HG03442 (cell line): ENCODE data around the gene CDKAL1.
A peak's percentile ranks its signal among the peaks of the same experiment; 100 is the strongest.
"Not testable (repeated sequence)": the region's sequence is repeated elsewhere in the genome, so short reads cannot be mapped to it uniquely, and the experiment has no call there.

ENCODE experiments used
- ATAC-seq: cut with Tn5 transposase; IDR thresholded peaks from one replicate; pipeline ENCODE4 v1.9.1; 2021; ENCODE audit warnings: mild to moderate bottlenecking, moderate library complexity; ENCODE audit not compliant: unreplicated experiment

The CDKAL1 gene

DNA sequence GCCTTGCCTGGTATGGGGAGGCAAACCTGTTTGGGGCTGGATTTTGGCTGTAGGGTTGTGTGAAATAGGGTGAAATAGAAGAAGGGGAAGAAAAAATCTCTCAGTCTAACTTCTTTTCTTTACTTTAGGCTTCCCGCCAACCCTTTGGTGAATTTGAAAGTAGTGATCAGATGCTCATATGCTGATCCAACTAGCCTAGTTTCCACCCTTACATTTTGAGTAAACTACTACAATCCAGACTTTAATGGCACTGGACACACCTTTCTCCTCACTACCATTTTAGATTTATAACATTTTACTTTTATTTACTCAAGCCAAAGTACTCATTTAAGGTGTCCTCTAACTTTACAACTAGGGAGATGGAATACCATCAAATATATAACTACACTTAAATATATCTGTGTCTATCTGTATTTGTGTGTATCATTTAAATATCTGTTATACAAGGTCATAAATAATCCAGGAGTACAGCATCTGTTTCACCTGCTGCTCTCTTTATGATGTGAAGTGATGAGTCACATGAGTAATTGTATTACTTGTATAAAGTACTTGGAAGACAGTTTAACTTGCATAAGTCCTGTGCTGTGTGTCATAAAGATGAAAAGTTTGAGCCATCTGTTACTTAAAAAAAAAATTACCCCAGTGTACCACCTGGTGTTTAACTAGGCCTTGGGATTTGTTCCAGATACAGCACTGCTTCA lies 172.1 kb downstream of the CDKAL1 start:
- no peak for ATAC-seq

DNA sequence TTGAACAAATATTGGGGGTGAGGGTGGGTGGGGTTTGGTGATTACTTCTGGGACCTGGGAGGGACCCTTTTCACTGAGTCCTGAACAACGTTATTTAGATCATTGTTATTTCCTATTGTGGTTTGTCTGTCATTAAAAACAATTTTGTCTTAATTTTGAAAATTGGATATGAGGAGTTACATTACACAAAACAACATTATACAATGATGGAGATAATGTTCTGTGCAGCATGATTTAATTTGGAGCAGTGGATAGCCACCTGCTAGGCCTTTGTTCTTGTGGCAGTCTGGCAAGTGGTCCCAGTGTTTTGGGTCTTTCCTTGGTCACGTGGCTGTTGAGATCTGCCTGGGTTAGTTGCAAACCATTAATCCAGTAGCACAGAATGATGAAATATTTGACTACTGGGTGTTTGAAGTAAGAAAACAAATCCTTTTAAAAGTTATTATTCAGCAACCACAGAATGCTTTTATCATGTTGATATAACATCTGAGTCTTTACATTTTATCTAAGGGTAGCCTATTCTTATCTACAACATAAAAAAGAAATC lies 172.8 kb downstream of the CDKAL1 start:
- no peak for ATAC-seq

DNA sequence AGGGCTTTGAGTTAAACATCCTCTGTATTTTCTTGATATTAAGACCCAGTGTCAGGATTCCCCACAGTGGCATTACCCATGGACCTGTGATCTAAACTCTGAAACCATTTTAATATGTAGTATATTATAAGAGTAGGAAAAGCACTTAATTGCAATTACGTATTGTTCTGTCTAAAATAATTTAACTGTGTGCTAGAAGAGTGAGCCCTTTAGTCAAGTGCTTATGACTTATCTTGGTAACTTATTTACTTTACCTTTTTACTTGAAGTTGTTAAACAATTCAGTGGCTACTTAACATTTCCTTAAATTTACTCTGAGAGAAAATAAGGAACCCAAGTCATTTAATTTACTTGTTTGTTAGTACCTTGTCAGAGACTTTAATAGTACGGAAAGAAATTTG lies 173.6 kb downstream of the CDKAL1 start:
- ATAC-seq, result no peak

DNA sequence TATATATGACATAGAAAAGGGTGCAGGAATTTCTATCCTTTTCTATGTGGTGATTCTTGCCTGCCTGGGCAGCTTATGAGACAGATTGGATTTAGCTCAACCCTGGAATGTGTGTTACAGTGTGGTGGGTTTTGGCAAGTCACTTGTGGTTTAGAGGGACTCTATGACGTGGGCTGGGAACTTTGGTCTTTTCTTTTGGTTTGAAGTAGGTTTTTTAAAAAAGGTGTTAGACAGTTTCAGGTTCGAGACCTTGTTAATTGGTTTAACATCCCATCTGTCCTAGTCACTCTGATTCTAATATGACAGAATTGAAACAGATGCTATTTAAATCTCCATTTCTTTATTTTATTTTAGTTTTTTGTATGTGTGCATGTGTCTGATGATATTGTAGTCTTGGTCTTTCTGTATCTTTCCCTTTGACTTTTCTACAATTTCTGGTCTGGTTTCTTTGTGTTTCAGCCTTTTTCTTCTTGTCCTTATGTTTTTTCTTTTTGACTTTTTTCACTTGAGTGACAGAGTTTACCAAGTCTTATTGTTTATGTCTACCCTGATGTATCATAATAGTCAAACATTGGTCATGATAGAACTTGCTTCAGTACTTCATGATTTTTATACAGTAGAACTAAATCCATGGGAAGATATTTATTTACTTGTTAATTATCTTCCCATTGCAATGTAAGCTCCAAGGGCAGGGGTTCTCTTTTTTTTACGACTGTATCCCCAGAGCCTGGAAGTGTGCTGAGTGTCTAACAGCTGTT lies 174.3 kb downstream of the CDKAL1 start:
- peak; percentile 76 for ATAC-seq

DNA sequence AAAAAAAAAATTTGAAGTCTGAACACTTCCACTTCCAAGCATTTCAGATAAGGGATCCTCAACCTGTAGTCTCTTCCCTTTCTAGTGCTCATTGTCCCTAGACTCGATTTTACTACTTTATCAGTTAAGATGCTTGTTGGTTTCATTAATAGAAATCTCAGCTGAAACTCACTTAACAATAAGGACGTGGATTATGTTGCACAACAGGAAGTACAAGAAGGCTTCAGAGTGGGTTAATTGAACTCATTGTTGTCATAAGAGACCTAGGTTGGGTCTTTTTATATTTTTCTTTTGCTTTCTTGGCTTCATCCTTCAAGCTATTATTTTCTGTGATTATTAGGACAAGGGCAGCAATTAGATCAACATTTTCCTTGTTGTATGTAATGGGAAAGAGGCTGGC lies 175.2 kb downstream of the CDKAL1 start:
- ATAC-seq, result no peak

DNA sequence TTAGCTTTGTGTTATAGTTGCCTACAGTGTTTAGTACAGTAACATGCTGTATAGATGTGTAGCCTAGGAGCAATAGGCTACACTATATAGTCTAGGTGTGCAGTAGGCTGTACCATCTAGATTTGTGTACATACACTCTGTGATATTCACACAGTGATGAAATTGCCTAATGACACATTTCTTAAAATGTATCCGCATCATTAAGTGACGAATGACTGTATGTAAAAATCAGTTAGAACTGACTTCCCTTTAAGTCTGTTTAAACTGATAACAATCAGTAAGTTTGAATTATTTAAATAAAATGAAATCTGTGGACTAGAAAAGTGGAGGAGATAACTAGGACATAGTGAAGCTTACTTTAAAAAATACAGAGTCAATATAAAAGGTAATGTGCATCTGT lies 176.1 kb downstream of the CDKAL1 start:
- ATAC-seq, result no peak

DNA sequence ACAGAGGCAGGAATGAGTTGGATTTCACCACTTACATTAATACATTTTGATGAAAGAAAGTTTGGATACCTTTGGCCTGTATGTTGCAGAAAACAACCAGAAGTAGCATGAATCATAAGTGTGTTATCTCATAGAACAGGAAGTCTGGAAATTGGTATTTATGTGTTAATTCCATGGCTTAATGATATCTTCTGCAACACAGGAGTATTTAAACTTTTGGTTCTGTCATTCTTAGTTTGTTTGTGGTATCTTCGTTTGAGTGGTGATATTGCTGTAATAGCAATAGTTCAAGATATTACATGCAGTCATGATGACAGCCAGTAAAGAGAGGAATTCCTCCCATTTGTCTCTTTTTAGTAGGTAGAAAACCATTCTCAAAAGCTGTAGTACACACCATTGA lies 177.3 kb downstream of the CDKAL1 start:
- no peak for ATAC-seq

DNA sequence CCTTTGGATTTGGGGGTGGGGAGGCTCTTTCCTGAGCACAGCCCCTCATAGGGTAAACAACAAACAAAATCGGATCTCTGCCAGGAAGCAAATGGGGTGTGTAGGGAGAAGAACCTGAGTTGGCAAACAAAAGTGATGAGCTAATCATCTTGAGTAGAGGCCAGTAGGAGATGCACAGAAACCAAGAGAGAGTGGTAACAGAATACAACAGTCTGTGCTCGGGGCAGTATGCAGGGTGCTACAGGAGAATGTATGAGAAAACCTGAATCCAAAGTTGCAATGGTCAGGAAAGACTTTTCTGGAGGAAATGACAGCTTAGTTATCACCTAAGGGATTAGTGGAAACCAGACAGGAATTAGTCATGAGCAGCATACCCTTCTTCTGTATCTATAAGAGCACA lies 177.8 kb downstream of the CDKAL1 start:
- no peak for ATAC-seq

DNA sequence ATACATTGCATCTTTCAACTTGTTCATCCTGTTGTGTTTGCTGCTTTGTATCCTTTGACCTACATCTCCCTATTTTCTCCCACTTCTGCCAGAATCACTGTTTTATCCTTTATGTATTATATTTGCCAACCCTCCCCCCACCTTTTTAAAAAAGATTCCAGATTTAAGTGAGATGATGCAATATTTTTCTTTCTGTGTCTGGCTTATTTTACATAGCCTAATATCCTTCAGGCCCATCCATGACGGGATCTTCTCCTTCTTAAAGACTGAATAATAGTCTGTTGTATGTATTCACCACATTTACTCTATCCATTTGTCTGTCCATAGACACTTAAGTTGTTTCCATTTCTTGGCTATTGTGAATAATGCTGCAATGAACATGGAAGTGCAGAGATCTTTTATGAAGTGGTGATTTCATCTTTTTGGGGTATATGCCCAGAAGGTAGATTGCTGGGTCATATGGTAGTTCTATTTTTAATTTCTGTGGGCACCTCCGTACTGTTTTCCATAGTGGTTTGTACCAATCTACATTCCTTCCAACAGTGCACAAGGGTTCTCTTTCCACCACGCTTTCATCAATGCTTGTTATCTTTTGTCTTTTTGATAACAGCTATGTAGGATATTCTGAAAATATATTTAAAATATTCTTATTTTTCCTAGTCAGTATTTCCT lies 181.0 kb downstream of the CDKAL1 start:
- ATAC-seq, result no peak

DNA sequence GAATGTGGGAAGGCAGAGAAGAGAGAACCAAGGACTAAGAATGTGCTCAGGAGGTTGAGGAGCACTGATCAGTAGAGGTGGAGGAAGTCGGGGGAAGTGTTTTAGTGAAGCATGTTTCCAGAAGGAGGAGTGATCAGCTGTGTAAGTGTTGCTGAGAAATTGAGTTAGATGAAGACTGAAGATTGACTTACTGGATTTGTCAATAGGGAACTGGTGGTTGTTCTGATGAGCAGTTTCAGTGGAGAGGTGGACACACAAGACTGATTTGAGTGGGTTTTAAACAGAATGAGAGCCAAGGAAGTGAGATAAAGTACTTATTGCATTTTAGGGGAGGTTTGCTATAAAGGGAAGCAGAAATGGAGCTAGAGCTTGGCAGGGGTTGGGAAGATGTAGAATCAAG lies 182.6 kb downstream of the CDKAL1 start:
- ATAC-seq, result peak; percentile 80

DNA sequence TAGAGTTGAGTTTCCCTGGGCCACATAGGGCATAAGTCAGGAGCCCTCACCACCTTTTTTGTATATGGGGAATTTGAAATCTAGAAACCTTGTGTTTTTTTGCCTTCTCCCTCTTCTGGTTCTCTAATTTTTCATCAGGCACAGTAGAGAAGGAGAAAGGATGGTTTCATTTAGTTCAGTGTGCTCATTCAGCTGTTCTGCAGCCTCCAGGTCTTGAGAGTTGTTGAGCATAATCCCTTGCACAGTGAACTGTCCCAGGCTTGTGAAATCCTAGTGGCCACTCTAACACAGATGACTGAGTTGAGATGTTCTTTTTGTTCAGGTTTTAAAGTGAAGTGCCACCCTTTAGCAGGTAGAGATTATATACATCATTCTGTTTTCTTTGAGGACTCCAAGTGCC lies 183.5 kb downstream of the CDKAL1 start:
- no peak for ATAC-seq

DNA sequence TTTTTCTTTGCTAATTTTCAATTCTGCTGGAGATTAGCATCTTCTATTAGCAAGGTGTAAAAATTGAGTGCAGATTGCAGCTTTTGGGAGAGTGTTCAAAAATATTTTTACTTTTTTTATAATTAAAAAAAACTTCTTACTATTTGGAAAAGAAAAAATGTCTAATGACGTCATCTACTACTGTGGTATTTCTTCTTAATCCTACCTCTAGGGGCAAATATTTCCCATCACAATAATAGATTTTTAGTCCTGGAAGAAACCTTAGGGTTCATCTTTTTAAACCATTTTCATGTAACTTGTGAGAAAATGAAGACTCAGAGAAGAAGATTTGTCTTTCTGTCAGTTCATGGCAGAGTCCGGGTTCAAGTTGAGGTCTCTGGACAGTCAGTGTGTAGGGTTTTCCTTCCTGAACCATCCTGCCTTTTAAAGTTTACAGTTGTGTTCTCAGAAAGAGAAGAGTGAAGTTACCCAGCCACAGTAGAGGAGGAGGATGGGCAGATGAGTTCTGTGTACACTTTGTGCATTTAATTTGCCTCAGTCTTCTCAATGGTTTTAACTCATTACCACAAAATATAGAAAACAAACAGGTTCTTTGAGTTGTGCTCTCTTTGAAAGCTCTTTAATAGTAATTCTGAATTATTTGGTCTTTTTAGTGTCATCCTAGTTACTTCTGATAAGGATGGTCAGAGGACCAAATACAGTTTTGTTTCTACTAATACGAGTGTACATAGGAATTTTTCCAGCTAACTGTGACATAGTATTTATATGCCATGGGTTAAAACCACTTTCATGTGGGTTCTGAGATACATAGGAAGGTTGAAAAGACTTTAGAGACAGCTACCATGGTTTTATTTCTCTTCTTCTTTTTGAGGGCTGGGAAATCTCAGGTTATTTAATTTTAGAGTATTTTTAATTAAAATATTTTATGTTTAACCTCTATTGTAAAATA lies 184.7 kb downstream of the CDKAL1 start:
- no peak for ATAC-seq

DNA sequence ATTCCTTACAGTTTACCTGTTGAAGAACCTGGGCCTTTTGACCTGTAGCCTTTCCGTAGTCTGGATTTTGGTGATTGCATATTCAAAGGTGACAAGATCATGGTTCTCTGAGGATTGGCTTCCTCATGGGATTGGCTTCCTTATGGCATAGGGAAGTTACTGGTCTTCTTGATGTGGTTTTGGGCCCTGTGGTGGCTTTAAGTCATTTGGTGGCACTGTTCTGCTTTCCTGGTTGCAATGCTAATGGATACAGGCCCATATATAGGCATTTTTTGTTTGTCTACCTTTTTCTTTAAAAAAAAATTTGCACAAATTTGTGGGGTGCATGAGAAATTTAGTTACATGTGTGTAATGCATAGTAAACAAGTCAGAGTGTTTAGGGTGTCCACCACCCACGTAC lies 185.7 kb downstream of the CDKAL1 start:
- ATAC-seq, result no peak

DNA sequence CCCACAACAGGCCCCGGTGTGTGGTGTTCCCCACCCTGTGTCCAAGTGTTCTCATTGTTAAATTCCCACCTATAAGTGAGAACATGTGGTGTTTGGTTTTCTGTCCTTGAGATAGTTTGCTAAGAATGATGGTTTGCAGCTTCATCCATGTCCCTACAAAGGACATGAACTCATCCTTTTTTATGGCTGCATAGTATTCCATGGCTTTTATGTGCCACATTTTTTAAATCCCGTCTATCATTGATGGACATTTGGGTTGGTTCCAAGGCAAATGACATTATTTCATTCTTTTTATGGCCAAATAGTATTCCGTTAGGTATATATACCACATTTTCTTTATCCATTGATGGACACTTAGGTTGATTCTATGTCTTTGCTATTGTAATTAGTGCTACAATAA lies 186.9 kb downstream of the CDKAL1 start:
- ATAC-seq, result not testable (repeated sequence)

DNA sequence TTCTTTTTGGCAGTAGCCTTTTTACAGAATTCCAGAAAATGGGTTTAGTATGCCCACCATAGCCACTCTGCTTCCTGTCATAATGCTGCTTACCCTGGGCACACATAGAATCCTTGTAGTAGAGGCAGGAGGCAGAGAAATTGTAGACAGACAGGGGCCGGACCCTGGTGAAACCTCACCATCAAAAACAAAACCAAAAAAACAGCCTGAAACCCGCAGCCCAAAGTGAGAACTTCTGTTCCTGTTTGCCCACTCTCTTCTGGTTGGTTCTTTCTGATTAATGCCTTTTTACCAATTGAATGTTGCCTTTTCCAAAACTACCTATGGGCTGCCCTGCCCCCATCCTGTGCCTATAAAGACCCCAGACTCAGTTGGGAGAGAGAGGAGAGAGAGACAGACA lies 188.2 kb downstream of the CDKAL1 start:
- no peak for ATAC-seq

DNA sequence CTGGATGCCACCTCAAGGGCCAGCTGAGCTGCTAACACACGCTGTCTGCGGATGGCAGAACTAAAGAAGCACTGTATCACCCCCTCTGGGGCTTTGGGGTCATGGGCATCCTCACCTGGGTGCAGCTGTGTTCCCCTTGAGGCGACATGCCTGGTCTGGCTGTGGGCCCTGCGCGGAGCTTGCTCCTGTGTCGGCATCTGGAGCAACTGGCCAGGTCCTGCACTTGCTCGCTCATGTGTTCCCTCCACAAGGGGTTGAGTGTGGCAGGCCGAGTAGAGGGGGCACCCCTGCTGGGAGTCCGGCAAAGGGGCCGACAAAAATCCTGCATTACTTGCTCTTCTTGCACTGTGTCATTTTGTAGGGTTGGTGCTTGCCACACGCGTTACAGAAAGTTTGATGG lies 189.0 kb downstream of the CDKAL1 start:
- no peak for ATAC-seq

DNA sequence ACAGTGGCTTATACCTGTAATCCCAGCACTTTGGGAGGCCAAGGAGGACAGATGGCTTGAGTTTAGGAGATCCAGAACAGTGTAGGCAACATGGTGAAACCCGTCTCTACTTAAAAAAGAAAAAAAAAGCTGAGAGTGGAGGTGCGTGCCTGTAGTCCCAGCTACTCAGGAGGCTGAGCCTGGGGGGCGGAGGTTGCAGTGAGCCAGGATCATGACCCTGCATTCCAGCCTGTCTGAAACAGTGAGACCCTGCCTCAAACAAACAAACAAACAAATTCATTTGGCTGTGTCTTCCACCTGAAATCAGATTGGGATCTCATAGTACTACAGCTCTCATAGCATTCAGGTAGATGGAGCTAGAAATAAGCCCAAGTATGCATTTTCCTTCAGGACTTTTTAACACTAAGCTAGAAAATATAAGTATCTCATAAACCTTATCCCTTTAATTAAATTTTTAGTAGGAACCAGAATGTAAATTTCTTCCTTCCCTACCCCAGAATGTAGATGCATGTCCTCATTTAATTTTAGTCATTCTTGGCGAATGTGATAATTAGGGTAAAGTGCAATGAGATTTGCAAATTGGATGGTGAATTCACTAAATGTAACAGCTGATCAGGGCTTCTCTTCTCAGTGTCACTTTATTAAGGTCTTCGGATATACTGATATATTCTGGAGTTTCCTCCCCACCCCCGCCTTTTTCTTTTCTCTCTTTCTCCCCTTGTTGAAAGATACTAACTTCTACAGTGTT lies 190.4 kb downstream of the CDKAL1 start:
- no peak for ATAC-seq

DNA sequence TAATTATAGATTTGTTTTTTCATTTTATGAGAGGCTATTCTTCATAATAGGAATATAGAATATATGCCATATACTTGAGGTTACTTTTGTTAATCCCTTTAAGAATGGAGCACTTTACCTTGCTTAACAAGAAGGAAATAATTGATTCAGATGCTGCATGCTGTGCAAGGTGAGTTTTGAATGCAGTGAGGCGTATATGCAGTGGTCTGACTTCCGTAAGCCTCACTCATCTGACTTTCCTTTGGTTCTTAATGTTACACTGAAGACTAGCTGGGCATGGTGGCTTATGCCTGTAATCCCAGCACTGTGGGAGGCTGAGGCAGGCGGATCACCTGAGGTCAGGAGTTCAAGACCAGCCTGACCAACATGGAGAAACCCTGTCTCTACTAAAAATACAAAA lies 191.0 kb downstream of the CDKAL1 start:
- ATAC-seq, result not testable (repeated sequence)

DNA sequence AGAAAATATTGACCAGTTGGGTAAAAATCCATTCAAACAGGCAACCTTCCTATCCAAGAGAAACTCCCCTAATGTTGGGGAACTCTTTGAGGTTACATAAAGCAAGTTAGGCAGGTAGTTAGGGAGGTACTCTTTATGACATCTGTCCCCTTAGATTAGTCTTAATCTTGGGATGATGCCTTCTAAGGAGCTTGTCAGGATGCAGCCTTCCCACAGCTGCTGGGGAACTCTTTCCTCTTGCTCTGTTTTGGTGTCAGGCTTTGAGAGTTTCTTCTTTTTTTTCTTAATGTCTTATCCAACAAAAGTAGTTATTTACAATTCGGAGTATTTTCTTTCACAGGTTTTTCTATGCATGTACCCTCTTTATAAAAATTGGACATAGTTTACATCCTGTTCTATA lies 194.8 kb downstream of the CDKAL1 start:
- no peak for ATAC-seq

DNA sequence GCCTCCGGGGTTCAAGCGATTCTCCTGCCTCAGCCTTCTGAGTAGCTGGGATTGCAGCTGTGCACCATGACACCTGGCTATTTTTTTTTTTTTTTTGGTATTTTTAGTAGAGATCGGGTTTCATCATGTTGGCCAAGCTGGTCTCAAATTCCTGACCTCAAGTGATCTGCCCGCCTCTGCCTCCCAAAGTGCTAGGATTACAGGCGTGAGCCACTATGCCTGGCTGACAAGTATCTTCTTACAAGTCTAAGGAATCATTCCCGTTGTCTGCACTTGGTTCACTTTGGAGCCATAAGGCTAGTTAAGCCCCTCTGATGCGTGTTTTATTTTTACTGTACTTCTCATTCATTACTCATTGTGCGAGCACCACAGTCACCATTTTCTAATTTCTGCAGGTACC lies 198.1 kb downstream of the CDKAL1 start:
- not testable (repeated sequence) for ATAC-seq
